SIG-M5 treated with dmso at 0.1 percent for 504 hours (cell line): ENCODE data around the gene FRMD3.

Experiments used
- DNase-seq: peaks from one replicate; lab custom pipeline; 2025; ENCODE audit not compliant: unreplicated experiment; lab: John Stamatoyannopoulos, UW

The FRMD3 gene

GRCh38 chr9:83290692-83291091, 247.5 kb downstream of the FRMD3 start:
- DNase-seq = no peak

GRCh38 chr9:83287021-83287420, 251.2 kb downstream of the FRMD3 start:
- DNase-seq = no peak

- DNase-seq = no peak
These were observed 252.6 kb downstream of the FRMD3 start for GRCh38 chr9:83285445-83286225.

- no peak for DNase-seq
These were observed 253.5 kb downstream of the FRMD3 start for GRCh38 chr9:83284746-83285145.

- no peak for DNase-seq
These were observed 254.7 kb downstream of the FRMD3 start for GRCh38 chr9:83283528-83283927.

GRCh38 chr9:83281306-83282255, 256.6 kb downstream of the FRMD3 start:
- DNase-seq = no peak

GRCh38 chr9:83280790-83281189, 257.4 kb downstream of the FRMD3 start:
- DNase-seq = no peak

GRCh38 chr9:83280268-83280667, 257.9 kb downstream of the FRMD3 start:
- no peak for DNase-seq

GRCh38 chr9:83274787-83275186, 263.4 kb downstream of the FRMD3 start:
- no peak for DNase-seq

GRCh38 chr9:83271665-83272071, 266.5 kb downstream of the FRMD3 start:
- no peak for DNase-seq

- no peak for DNase-seq
These were observed 268.1 kb downstream of the FRMD3 start for GRCh38 chr9:83270116-83270515.

GRCh38 chr9:83267741-83268140, 270.5 kb downstream of the FRMD3 start:
- no peak for DNase-seq

GRCh38 chr9:83266666-83267496, 271.3 kb downstream of the FRMD3 start:
- DNase-seq = no peak

- DNase-seq = no peak
These were observed 271.9 kb downstream of the FRMD3 start for GRCh38 chr9:83266331-83266665.

- no peak for DNase-seq
These were observed 273.9 kb downstream of the FRMD3 start for GRCh38 chr9:83264315-83264714.

- DNase-seq = no peak
These were observed 278.6 kb downstream of the FRMD3 start for GRCh38 chr9:83259558-83259957.

- no peak for DNase-seq
These were observed 280.0 kb downstream of the FRMD3 start for GRCh38 chr9:83257937-83258891.

GRCh38 chr9:83247732-83248131, 290.5 kb downstream of the FRMD3 start:
- no peak for DNase-seq

GRCh38 chr9:83245979-83246659, 292.1 kb downstream of the FRMD3 start:
- DNase-seq = no peak

- DNase-seq = peak; percentile 27
These were observed 296.1 kb downstream of the FRMD3 start for GRCh38 chr9:83242066-83242465.
